Heart left ventricle (tissue), 16 donors: ENCODE results near the gene SGIP1. TPM values are rescaled to one million over a fixed set of nuclear protein-coding genes. Genes with fewer than 3 reads are reported as not detected.

Source experiments
- ATAC-seq, 4 donors: fragments of 200-7000 bp; cut with Tn5 transposase; one replicate each; pipeline ENCODE4 v1.9.1; 2020 to 2022; ENCODE audit warnings: moderate library complexity in 4 of 4, mild to moderate bottlenecking in 3 of 4, moderate number of reproducible peaks in 1 of 4
- DNase-seq, 5 donors: peaks; one replicate each; pipeline ENCODE4 v3.0.0-alpha.2; 2020
- H3K27ac ChIP-seq, 12 donors: fragments of 200-600 bp; sonication (generic) in 4 of 12; one replicate each; pipeline versions ENCODE4 v1.5.0 to v1.8.0; 2016 to 2022; ENCODE audit warnings: mild to moderate bottlenecking in 2 of 12
- H3K27me3 ChIP-seq, 9 donors: fragments of 200-600 bp; sonication (generic) in 2 of 9; one replicate each; pipeline versions ENCODE4 v1.5.1 to v1.8.0; 2016 to 2022; ENCODE audit warnings: mild to moderate bottlenecking in 3 of 9
- H3K36me3 ChIP-seq, 9 donors: fragments of 200-600 bp; sonication (generic) in 2 of 9; one replicate each; pipeline versions ENCODE4 v1.5.0 to v1.8.0; 2018 to 2022; ENCODE audit warnings: mild to moderate bottlenecking in 2 of 9
- H3K4me1 ChIP-seq, 12 donors: fragments of 200-600 bp; sonication (generic) in 4 of 12; one replicate each; pipeline versions ENCODE4 v1.5.0 to v1.8.0; 2016 to 2022; ENCODE audit warnings: mild to moderate bottlenecking in 3 of 12
- H3K4me3 ChIP-seq, 12 donors: fragments of 200-600 bp; sonication (generic) in 4 of 12; one replicate each; pipeline versions ENCODE4 v1.5.0 to v1.8.0; 2017 to 2022; ENCODE audit warnings: mild to moderate bottlenecking in 9 of 12, moderate library complexity in 4 of 12
- H3K9me3 ChIP-seq, 12 donors: fragments of 200-600 bp; sonication (generic) in 4 of 12; one replicate each; pipeline versions ENCODE4 v1.5.0 to v1.8.0; 2016 to 2022; ENCODE audit warnings: mild to moderate bottlenecking in 1 of 12
- CTCF ChIP-seq, 12 donors: fragments of 200-600 bp; sonication (generic) in 4 of 12; IDR thresholded peaks; one replicate each; pipeline versions ENCODE4 v1.5.0 to v1.8.0; 2018 to 2022; ENCODE audit warnings: antibody characterized with exemption in 12 of 12, mild to moderate bottlenecking in 5 of 12
- POLR2A ChIP-seq, 2 donors: fragments of 450-650 bp; IDR thresholded peaks; one replicate each; pipeline ENCODE4 v1.6.1; 2017; ENCODE audit warnings: antibody characterized with exemption in 2 of 2, mild to moderate bottlenecking in 2 of 2, moderate library complexity in 2 of 2
- WGBS, 4 donors: extraction: QIAGEN DNeasy Blood & Tissue Kit in 2 of 4; methylation state at CpG; one replicate each; pipeline versions ENCODE4 v1.1.5 to v1.1.7; 2013 to 2018; 5-methylcytosine and 5-hydroxymethylcytosine counted together
- intact Hi-C, 10 donors: fragments of 100-400 bp; cut with DNase I; formaldehyde crosslinking; loops; one replicate each; pipeline versions ENCODE4 v1.11.1 to v1.14.2; 2022
- polyA plus RNA-seq, 2 donors: library from polyadenylated mRNA; stranded (reverse); fragments of 200-250 nt; gene quantifications; one replicate each; pipeline ENCODE4 v1.2.3, GENCODE V29; 2013
- total RNA-seq, 9 donors: library from RNA; depleted of rRNA in 2 of 9; stranded (reverse); fragments of >200 nt in 2 of 9; fragmentation: NEBNext Ultra II Directional in 3 of 9; extraction: Animal tissue kit (Norgen Biotek cat#: 25700) in 3 of 9; gene quantifications; one replicate each; pipeline versions ENCODE4 v1.1.0 to v1.2.4, GENCODE V29; 2016 to 2023
- donor health status: ischemic (EF 13 %, LVEDD 7.1; RV severe dilation, severe dysfunction).
- donor health status: healthy with polysubstance abuse.
- donor health status: DM: no; HTN: yes; CAD: no.
- donor health status: DM: no; HTN: no; CAD: no.
- donor health status: ischemic (EF 25% LVEDD 6.9; RV normal size, moderate dysfunction).
- donor health status: ischemic (EF 25% LVEDD 5.7; RV mildly dilated, moderate dysfunction).
- donor health status: healthy.
- donor health status: DM: yes; HTN: yes; CAD: no.
- donor health status: ischemic (EF 35%, LVEDD 5.7; RV mildly dilated, moderate dysfunction).
- donor health status: nonischemic (EF 11% LVEDD 7.7; RV severe dilation, severe dysfunction).
- donor health status: DM: yes; HTN: yes; CAD: no.
- donor health status: PGD.
- donor health status: ischemic (EF 29% LVEDD 5.4; RV normal size, mild dysfunction).
- donor health status: nonischemic (EF 23%, LVEDD 6.1; RV moderate dilation, normal function).

The SGIP1 gene
- total and polyA plus RNA-seq, 11 donors = 2.1 to 17.3 (median 5.0) TPM

GRCh38 chr1:66695116-66695515 is 161.2 kb downstream of the SGIP1 start:
- TF ChIP-seq POLR2A (IDR thresholded peaks at IDR 0.05) (no peak), CTCF (IDR thresholded peaks at IDR 0.05) (no peak)
- no peak overlapping the region for H3K4me3 ChIP-seq
- DNase-seq (no peak), ATAC-seq (no peak)
- no peak overlapping the region for H3K27ac ChIP-seq
- H3K9me3 ChIP-seq = no peaks in the 10 kb centered on the region
- intact Hi-C loops = no loop called here
- H3K27me3 ChIP-seq = no peaks in the 10 kb centered on the region
- H3K36me3 ChIP-seq = peaks cover 0 to 30% (median 0%) of the 10 kb centered on the region in 9 donors
- H3K4me1 ChIP-seq = peaks cover 0 to 5% (median 0%) of the 10 kb centered on the region in 12 donors
- WGBS, 4 donors = 51 to 75% (median 71%) methylated on average over 5 of the region's 5 CpGs

- intact Hi-C loops = no loop called here
- no peaks in the 10 kb centered on the region for H3K27me3 ChIP-seq
- no peak overlapping the region for H3K4me3 ChIP-seq
- TF ChIP-seq POLR2A (IDR thresholded peaks at IDR 0.05) = no peak
- no peak for TF ChIP-seq CTCF (IDR thresholded peaks at IDR 0.05)
- H3K27ac ChIP-seq = no peak overlapping the region
- peaks cover 0 to 21% (median 0%) of the 10 kb centered on the region in 9 donors for H3K36me3 ChIP-seq
- DNase-seq (no peak), ATAC-seq (no peak)
- H3K9me3 ChIP-seq = no peaks in the 10 kb centered on the region
- peaks cover 0 to 5% (median 0%) of the 10 kb centered on the region in 12 donors for H3K4me1 ChIP-seq
Observed at GRCh38 chr1:66696771-66697170, 162.8 kb downstream of the SGIP1 start.

- Histone ChIP-seq H3K4me1 (peaks cover 0 to 5% (median 0%) of the 10 kb centered on the region in 12 donors), H3K4me3 (no peak overlapping the region), H3K27me3 (no peaks in the 10 kb centered on the region), H3K36me3 (peaks cover 0 to 15% (median 0%) of the 10 kb centered on the region in 9 donors), H3K27ac (no peak overlapping the region), H3K9me3 (no peaks in the 10 kb centered on the region)
- ATAC-seq = no peak
- TF ChIP-seq POLR2A (IDR thresholded peaks at IDR 0.05) (no peak), CTCF (IDR thresholded peaks at IDR 0.05) (no peak)
- no peak for DNase-seq
- 76 to 86% (median 77%) methylated on average over 5 of the region's 5 CpGs for WGBS, 4 donors
- intact Hi-C loops = no loop called here
Observed at GRCh38 chr1:66699213-66699612, 165.3 kb downstream of the SGIP1 start.

GRCh38 chr1:66704177-66704875 is 170.4 kb downstream of the SGIP1 start:
- WGBS, 4 donors = 75 to 82% (median 80%) methylated on average over 4 of the region's 4 CpGs
- no peak overlapping the region for H3K4me3 ChIP-seq
- ATAC-seq = no peak
- H3K36me3 ChIP-seq = no peaks in the 10 kb centered on the region
- TF ChIP-seq POLR2A (IDR thresholded peaks at IDR 0.05) (no peak), CTCF (IDR thresholded peaks at IDR 0.05) (no peak)
- intact Hi-C loops = no loop called here
- H3K4me1 ChIP-seq = peaks cover 0 to 6% (median 0%) of the 10 kb centered on the region in 12 donors
- no peaks in the 10 kb centered on the region for H3K27me3 ChIP-seq
- H3K27ac ChIP-seq = no peak overlapping the region
- no peaks in the 10 kb centered on the region for H3K9me3 ChIP-seq
- no peak for DNase-seq
